Mucosa of rectum (tissue), 2 donors: ENCODE results near the gene RAD51B.

Source experiments
- H3K27ac ChIP-seq, 2 donors: one replicate each; pipeline ENCODE4 v1.7.0; 2013; ENCODE audit warnings: inconsistent platforms in 2 of 2, low read depth in 2 of 2, low read length in 2 of 2
- H3K27me3 ChIP-seq, 2 donors: one replicate each; pipeline ENCODE4 v1.7.0; 2013; ENCODE audit warnings: low read length in 2 of 2; ENCODE audit not compliant: control insufficient read depth in 2 of 2, insufficient read depth in 2 of 2
- H3K36me3 ChIP-seq, 2 donors: one replicate each; pipeline ENCODE4 v1.7.0; 2013; ENCODE audit warnings: low read length in 2 of 2; ENCODE audit not compliant: control insufficient read depth in 2 of 2, insufficient read depth in 2 of 2
- H3K4me1 ChIP-seq, 2 donors: one replicate each; pipeline ENCODE4 v1.7.0; 2013; ENCODE audit warnings: low read length in 2 of 2, mild to moderate bottlenecking in 1 of 2; ENCODE audit not compliant: control insufficient read depth in 2 of 2, insufficient read depth in 2 of 2
- H3K4me3 ChIP-seq, 2 donors: one replicate each; pipeline ENCODE4 v1.7.0; 2013; ENCODE audit warnings: low read length in 2 of 2
- H3K9ac ChIP-seq, 2 donors: one replicate each; pipeline ENCODE4 v1.7.0; 2013; ENCODE audit warnings: low read length in 2 of 2, low read depth in 1 of 2, mild to moderate bottlenecking in 1 of 2
- H3K9me3 ChIP-seq, 2 donors: one replicate each; pipeline ENCODE4 v1.7.0; 2013; ENCODE audit warnings: low read length in 2 of 2; ENCODE audit not compliant: control insufficient read depth in 2 of 2
- donor health status: healthy.
- donor health status: Normal muscosa, but diverticular disease.

Gene RAD51B

GRCh38 chr14:67927244-67927643 is 107.7 kb downstream of the RAD51B start:
- no peaks in the 10 kb centered on the region for H3K36me3 ChIP-seq
- peaks cover 0 to 2% of the 10 kb centered on the region in 2 donors for H3K9me3 ChIP-seq
- no peak overlapping the region for H3K4me3 ChIP-seq
- no peaks in the 10 kb centered on the region for H3K4me1 ChIP-seq
- no peak overlapping the region for H3K27ac ChIP-seq
- H3K27me3 ChIP-seq, result no peaks in the 10 kb centered on the region
- no peak overlapping the region for H3K9ac ChIP-seq

GRCh38 chr14:67928375-67928774 is 108.8 kb downstream of the RAD51B start:
- H3K27me3 ChIP-seq, result no peaks in the 10 kb centered on the region

GRCh38 chr14:67932708-67933246 is 113.2 kb downstream of the RAD51B start:
- Histone ChIP-seq H3K4me3 (no peak overlapping the region), H3K27me3 (no peaks in the 10 kb centered on the region), H3K9me3 (peaks cover 0 to 2% of the 10 kb centered on the region in 2 donors), H3K36me3 (no peaks in the 10 kb centered on the region), H3K27ac (no peak overlapping the region), H3K9ac (no peak overlapping the region), H3K4me1 (peaks cover 0 to 6% of the 10 kb centered on the region in 2 donors)

More at GRCh38 chr14:67928375-67928774, 108.8 kb downstream of the RAD51B start:
- no peaks in the 10 kb centered on the region for H3K4me1 ChIP-seq
- peaks cover 0 to 2% of the 10 kb centered on the region in 2 donors for H3K9me3 ChIP-seq
- H3K36me3 ChIP-seq, result no peaks in the 10 kb centered on the region
- H3K27ac ChIP-seq, result no peak overlapping the region
- H3K4me3 ChIP-seq, result no peak overlapping the region
- H3K9ac ChIP-seq, result no peak overlapping the region

- H3K4me3 ChIP-seq, result no peak overlapping the region
- no peaks in the 10 kb centered on the region for H3K36me3 ChIP-seq
- H3K4me1 ChIP-seq, result peaks cover 0 to 6% of the 10 kb centered on the region in 2 donors
- no peak overlapping the region for H3K9ac ChIP-seq
- H3K9me3 ChIP-seq, result peaks cover 0 to 2% of the 10 kb centered on the region in 2 donors
- no peak overlapping the region for H3K27ac ChIP-seq
- H3K27me3 ChIP-seq, result no peaks in the 10 kb centered on the region
These were observed 113.7 kb downstream of the RAD51B start for GRCh38 chr14:67933266-67933665.

- Histone ChIP-seq H3K27ac (no peak overlapping the region), H3K4me1 (peaks cover 0 to 6% of the 10 kb centered on the region in 2 donors), H3K9ac (no peak overlapping the region), H3K36me3 (no peaks in the 10 kb centered on the region), H3K4me3 (no peak overlapping the region), H3K9me3 (peaks cover 0 to 2% of the 10 kb centered on the region in 2 donors), H3K27me3 (no peaks in the 10 kb centered on the region)
These were observed 114.5 kb downstream of the RAD51B start for GRCh38 chr14:67934087-67934486.

GRCh38 chr14:67934862-67935261 is 115.3 kb downstream of the RAD51B start:
- peaks cover 0 to 6% of the 10 kb centered on the region in 2 donors for H3K4me1 ChIP-seq
- no peak overlapping the region for H3K4me3 ChIP-seq
- no peak overlapping the region for H3K27ac ChIP-seq
- no peaks in the 10 kb centered on the region for H3K27me3 ChIP-seq
- H3K9ac ChIP-seq, result no peak overlapping the region
- H3K9me3 ChIP-seq, result peaks cover 0 to 2% of the 10 kb centered on the region in 2 donors
- H3K36me3 ChIP-seq, result no peaks in the 10 kb centered on the region

GRCh38 chr14:67935371-67935770 is 115.8 kb downstream of the RAD51B start:
- Histone ChIP-seq H3K9me3 (peaks cover 0 to 2% of the 10 kb centered on the region in 2 donors), H3K27me3 (no peaks in the 10 kb centered on the region), H3K4me1 (peaks cover 0 to 8% of the 10 kb centered on the region in 2 donors), H3K36me3 (no peaks in the 10 kb centered on the region), H3K4me3 (no peak overlapping the region), H3K9ac (no peak overlapping the region), H3K27ac (no peak overlapping the region)

GRCh38 chr14:67938071-67938470 is 118.5 kb downstream of the RAD51B start:
- Histone ChIP-seq H3K4me1 (peaks cover 14 to 23% of the 10 kb centered on the region in 2 donors), H3K4me3 (no peak overlapping the region), H3K27me3 (no peaks in the 10 kb centered on the region), H3K9me3 (no peaks in the 10 kb centered on the region), H3K27ac (no peak overlapping the region), H3K36me3 (no peaks in the 10 kb centered on the region), H3K9ac (no peak overlapping the region)

- H3K4me3 ChIP-seq, result no peak overlapping the region
- H3K9ac ChIP-seq, result peak overlapping the region in 1 of 2 donors; percentile 23
- no peaks in the 10 kb centered on the region for H3K27me3 ChIP-seq
- peak overlapping the region; percentile 52 to 60 for H3K27ac ChIP-seq
- H3K4me1 ChIP-seq, result peaks cover 17 to 23% of the 10 kb centered on the region in 2 donors
- H3K9me3 ChIP-seq, result no peaks in the 10 kb centered on the region
- H3K36me3 ChIP-seq, result no peaks in the 10 kb centered on the region
These were observed 121.2 kb downstream of the RAD51B start for GRCh38 chr14:67940486-67941455.

- Histone ChIP-seq H3K27me3 (no peaks in the 10 kb centered on the region), H3K4me3 (no peak overlapping the region), H3K36me3 (no peaks in the 10 kb centered on the region), H3K9ac (peak overlapping the region in 1 of 2 donors; percentile 23), H3K9me3 (no peaks in the 10 kb centered on the region), H3K27ac (peak overlapping the region; percentile 38 to 60), H3K4me1 (peaks cover 17 to 23% of the 10 kb centered on the region in 2 donors)
These were observed 122.0 kb downstream of the RAD51B start for GRCh38 chr14:67941456-67942018.
